Measurements from ENCODE around the gene MYDGF. TPM values are rescaled to one million over a fixed set of nuclear protein-coding genes. Genes with fewer than 3 reads are reported as not detected.

Gene MYDGF
- total and polyA plus RNA-seq, 12 donors = 35.9 to 159 (median 75.5) TPM

DNA sequence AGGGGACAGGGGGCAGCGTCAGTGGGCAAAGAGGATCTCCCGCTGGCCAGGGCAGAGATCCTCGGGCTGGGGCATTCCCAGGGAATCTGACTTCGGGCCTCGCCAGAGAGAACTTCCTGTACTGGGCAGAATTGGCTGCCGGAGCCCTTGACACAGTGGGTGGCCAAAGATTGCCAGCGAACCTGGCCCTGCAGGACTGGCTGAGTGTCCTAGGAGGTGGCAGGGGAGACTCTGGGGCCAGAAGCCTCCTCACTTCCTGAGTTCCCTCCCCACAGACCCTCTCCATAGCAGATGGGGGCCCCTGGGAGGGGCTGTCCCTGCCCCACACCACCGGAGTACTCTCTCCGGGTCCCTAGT is 34.2 kb upstream of the MYDGF start:
- no peak overlapping the region for H3K27ac ChIP-seq
- H3K36me3 ChIP-seq (replicated peaks in 1 of 2) = peaks cover 0 to 63% of the 10 kb centered on the region in 2 donors
- no peak overlapping the region for H3K4me3 ChIP-seq
- H3K27me3 ChIP-seq = no peaks in the 10 kb centered on the region
- 85 to 94% (median 93%) methylated on average over 4 to 9 of the region's 9 CpGs for WGBS, 4 donors
- peaks cover 0 to 7% of the 10 kb centered on the region in 2 donors for H3K4me1 ChIP-seq (replicated peaks in 1 of 2)
- TF ChIP-seq, protein P1, sequence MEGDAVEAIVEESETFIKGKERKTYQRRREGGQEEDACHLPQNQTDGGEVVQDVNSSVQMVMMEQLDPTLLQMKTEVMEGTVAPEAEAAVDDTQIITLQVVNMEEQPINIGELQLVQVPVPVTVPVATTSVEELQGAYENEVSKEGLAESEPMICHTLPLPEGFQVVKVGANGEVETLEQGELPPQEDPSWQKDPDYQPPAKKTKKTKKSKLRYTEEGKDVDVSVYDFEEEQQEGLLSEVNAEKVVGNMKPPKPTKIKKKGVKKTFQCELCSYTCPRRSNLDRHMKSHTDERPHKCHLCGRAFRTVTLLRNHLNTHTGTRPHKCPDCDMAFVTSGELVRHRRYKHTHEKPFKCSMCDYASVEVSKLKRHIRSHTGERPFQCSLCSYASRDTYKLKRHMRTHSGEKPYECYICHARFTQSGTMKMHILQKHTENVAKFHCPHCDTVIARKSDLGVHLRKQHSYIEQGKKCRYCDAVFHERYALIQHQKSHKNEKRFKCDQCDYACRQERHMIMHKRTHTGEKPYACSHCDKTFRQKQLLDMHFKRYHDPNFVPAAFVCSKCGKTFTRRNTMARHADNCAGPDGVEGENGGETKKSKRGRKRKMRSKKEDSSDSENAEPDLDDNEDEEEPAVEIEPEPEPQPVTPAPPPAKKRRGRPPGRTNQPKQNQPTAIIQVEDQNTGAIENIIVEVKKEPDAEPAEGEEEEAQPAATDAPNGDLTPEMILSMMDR (IDR thresholded peaks at IDR 0.05) = no peak
- H3K9me3 ChIP-seq (replicated peaks in 1 of 3) = no peaks in the 10 kb centered on the region
- intact Hi-C loops (cut with DNase I) = no loop called here
- no peak for DNase-seq

DNA sequence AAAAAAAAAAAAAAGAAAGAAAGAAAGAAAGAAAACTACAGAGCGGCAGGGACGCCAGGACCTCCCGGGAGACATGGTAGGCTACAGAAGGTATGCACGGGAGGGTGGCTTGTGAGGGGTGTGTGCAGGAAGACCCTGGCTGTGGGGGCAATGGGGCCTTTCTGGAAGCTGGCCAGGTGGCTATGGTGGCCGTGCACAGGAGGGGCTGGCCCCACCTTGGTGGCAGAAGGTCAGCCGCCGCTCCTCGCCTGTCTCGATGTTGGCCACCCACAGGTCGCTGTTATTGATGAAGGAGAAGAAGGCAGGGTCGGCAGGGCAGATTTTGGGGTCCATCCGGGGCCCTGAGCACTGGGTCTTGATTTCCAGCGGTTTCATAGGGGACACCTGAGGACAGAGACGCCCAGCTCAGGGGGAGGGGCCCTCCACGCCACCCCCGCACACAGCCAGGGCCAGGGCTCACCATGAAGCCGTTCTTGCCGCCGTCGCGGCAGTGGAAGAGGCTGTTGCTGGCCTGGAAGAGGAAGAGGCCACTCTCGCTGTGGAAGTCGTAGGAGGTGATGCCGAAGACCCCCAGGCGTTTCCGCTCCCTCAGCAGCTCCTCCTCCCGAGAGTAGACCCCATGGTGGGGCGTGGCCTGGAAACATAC is 33.7 kb upstream of the MYDGF start:
- no peak for DNase-seq
- peaks cover 0 to 63% of the 10 kb centered on the region in 2 donors for H3K36me3 ChIP-seq (replicated peaks in 1 of 2)
- TF ChIP-seq, protein P1 (IDR thresholded peaks at IDR 0.05) = no peak
- TF ChIP-seq POLR2A (IDR thresholded peaks at IDR 0.05) = no peak
- no peak overlapping the region for H3K4me3 ChIP-seq
- H3K4me1 ChIP-seq (replicated peaks in 1 of 2) = peaks cover 0 to 7% of the 10 kb centered on the region in 2 donors
- 89 to 95% (median 92%) methylated on average over 22 to 28 of the region's 28 CpGs for WGBS, 4 donors
- intact Hi-C loops (cut with DNase I) = no loop called here
- H3K27ac ChIP-seq = no peak overlapping the region
- H3K9me3 ChIP-seq (replicated peaks in 1 of 3) = no peaks in the 10 kb centered on the region
- H3K27me3 ChIP-seq = no peaks in the 10 kb centered on the region

DNA sequence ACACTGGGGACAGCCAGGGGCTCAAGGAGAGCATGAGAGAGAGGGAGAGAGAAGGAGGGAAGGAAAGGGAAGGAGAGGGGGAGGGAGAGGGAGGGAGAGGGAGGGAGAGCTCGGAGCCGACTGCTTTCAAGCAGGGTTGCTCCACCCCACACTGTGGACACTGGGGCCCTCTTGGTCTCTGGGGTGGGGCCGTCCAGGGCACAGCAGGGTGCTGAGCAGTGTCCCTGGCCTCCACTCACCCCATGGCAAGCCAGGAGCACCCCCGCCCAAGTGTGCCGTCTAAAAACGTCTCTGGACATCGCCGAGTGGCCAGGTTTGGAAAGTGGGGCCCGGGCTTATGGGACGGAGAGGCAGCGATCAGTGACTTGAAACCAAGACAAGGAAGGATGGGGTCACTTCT is 32.6 kb upstream of the MYDGF start:
- H3K27me3 ChIP-seq = no peaks in the 10 kb centered on the region
- H3K4me1 ChIP-seq (replicated peaks in 1 of 2) = peaks cover 0 to 7% of the 10 kb centered on the region in 2 donors
- no peak overlapping the region for H3K27ac ChIP-seq
- no peak for DNase-seq
- H3K36me3 ChIP-seq (replicated peaks in 1 of 2) = peaks cover 0 to 73% of the 10 kb centered on the region in 2 donors
- no peak overlapping the region for H3K4me3 ChIP-seq
- WGBS, 4 donors = 89 to 93% (median 91%) methylated on average over 8 to 11 of the region's 11 CpGs
- TF ChIP-seq, protein P1 (IDR thresholded peaks at IDR 0.05) = no peak
- no peak for TF ChIP-seq POLR2A (IDR thresholded peaks at IDR 0.05)
- intact Hi-C loops (cut with DNase I) = no loop called here
- H3K9me3 ChIP-seq (replicated peaks in 1 of 3) = no peaks in the 10 kb centered on the region

DNA sequence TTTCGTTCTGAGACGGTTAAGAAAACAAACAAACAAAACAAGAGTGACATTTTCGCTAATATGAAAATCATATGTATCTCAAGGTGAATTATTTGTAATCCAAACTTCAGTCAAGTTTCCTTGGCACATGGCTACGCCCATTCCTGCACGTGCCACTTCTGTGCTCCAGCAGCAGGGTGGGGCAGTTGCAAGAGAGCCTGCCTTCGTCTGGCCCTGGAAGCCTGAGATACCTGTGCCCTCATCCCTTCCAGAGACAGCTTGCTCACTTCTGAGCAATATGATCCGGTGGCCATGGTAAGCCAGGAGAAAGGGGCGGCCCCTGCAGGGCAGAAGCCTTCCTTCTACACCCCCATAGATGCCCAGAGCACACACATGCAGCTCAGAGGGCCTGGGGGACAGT is 31.4 kb upstream of the MYDGF start:
- 80 to 95% (median 90%) methylated on average over 5 to 8 of the region's 8 CpGs for WGBS, 4 donors
- intact Hi-C loops (cut with DNase I) = no loop called here
- H3K36me3 ChIP-seq (replicated peaks in 1 of 2) = peaks cover 0 to 85% of the 10 kb centered on the region in 2 donors
- H3K4me1 ChIP-seq (replicated peaks in 1 of 2) = no peaks in the 10 kb centered on the region
- no peak overlapping the region for H3K27ac ChIP-seq
- no peak for DNase-seq
- H3K9me3 ChIP-seq (replicated peaks in 1 of 3) = no peaks in the 10 kb centered on the region
- TF ChIP-seq POLR2A (IDR thresholded peaks at IDR 0.05) = no peak
- TF ChIP-seq, protein P1 (IDR thresholded peaks at IDR 0.05) = no peak
- no peak overlapping the region for H3K4me3 ChIP-seq
- no peaks in the 10 kb centered on the region for H3K27me3 ChIP-seq

Measured in adrenal gland (tissue), 12 donors.